ENCODE results near the gene MYH15. TPM values are rescaled to one million over a fixed set of nuclear protein-coding genes. Genes with fewer than 3 reads are reported as not detected.

Gene MYH15
- total and polyA plus RNA-seq, 2 experiments from 2014 or later = 1.5 TPM

- Histone ChIP-seq H3K4me3 (no peak overlapping the region), H4K20me1 (ENCODE audit: insufficient read depth, poor library complexity, severe bottlenecking) (no peaks in the 10 kb centered on the region), H3K4me2 (no peak overlapping the region), H3K9me3 (ENCODE audit: low read depth) (no peaks in the 10 kb centered on the region), H3K79me2 (no peaks in the 10 kb centered on the region), H3K36me3 (replicated peaks; ENCODE audit: insufficient read depth, low read depth) (no peaks in the 10 kb centered on the region), H3K27ac (no peak overlapping the region), H3K9me2 (replicated peaks; ENCODE audit: insufficient read depth) (no peaks in the 10 kb centered on the region), H2AFZ (no peak overlapping the region), H3K4me1 (ENCODE audit: insufficient read depth) (no peaks in the 10 kb centered on the region), H3K27me3 (no peaks in the 10 kb centered on the region)
- DNase-seq (ENCODE audit: low spot score) = no peak
- 94% methylated on average over 5 of the region's 5 CpGs for WGBS (ENCODE audit: low lambda C conversion rate, missing lambda C conversion rate)
- TF ChIP-seq EZH2 (IDR thresholded peaks at IDR 0.05; ENCODE audit: borderline replicate concordance) = no peak
- no peak for TF ChIP-seq EZH2phosphoT487 (IDR thresholded peaks at IDR 0.05; ENCODE audit: low read depth, severe bottlenecking, unreplicated experiment)
Measured at GRCh38 chr3:108432431-108432830, 78.0 kb downstream of the MYH15 start.

- Histone ChIP-seq H3K9me3 (ENCODE audit: low read depth) (no peaks in the 10 kb centered on the region), H2AFZ (no peak overlapping the region), H3K4me3 (no peak overlapping the region), H3K4me1 (ENCODE audit: insufficient read depth) (no peaks in the 10 kb centered on the region), H3K27me3 (no peaks in the 10 kb centered on the region), H3K9me2 (replicated peaks; ENCODE audit: insufficient read depth) (no peaks in the 10 kb centered on the region), H3K36me3 (replicated peaks; ENCODE audit: insufficient read depth, low read depth) (no peaks in the 10 kb centered on the region), H3K4me2 (no peak overlapping the region), H3K79me2 (no peaks in the 10 kb centered on the region), H4K20me1 (ENCODE audit: insufficient read depth, poor library complexity, severe bottlenecking) (no peaks in the 10 kb centered on the region), H3K27ac (no peak overlapping the region)
- no peak for TF ChIP-seq EZH2 (IDR thresholded peaks at IDR 0.05; ENCODE audit: borderline replicate concordance)
- TF ChIP-seq CTCF (IDR thresholded peaks at IDR 0.05; ENCODE audit: poor library complexity) = no peak
- TF ChIP-seq EZH2phosphoT487 (IDR thresholded peaks at IDR 0.05; ENCODE audit: low read depth, severe bottlenecking, unreplicated experiment) = no peak
- DNase-seq (ENCODE audit: low spot score) = no peak
- 97% methylated on average over 1 of the region's 1 CpG for WGBS (ENCODE audit: low lambda C conversion rate, missing lambda C conversion rate)
Measured at GRCh38 chr3:108430540-108430939, 79.9 kb downstream of the MYH15 start.

- no peak for TF ChIP-seq EZH2phosphoT487 (IDR thresholded peaks at IDR 0.05; ENCODE audit: low read depth, severe bottlenecking, unreplicated experiment)
- no peak for TF ChIP-seq EZH2 (IDR thresholded peaks at IDR 0.05; ENCODE audit: borderline replicate concordance)
- no peak for TF ChIP-seq CTCF (IDR thresholded peaks at IDR 0.05; ENCODE audit: poor library complexity)
- Histone ChIP-seq H3K4me2 (no peak overlapping the region), H3K9me3 (ENCODE audit: low read depth) (no peaks in the 10 kb centered on the region), H3K27me3 (no peaks in the 10 kb centered on the region), H2AFZ (no peak overlapping the region), H3K27ac (no peak overlapping the region), H3K4me3 (no peak overlapping the region), H3K9me2 (replicated peaks; ENCODE audit: insufficient read depth) (no peaks in the 10 kb centered on the region), H4K20me1 (ENCODE audit: insufficient read depth, poor library complexity, severe bottlenecking) (no peaks in the 10 kb centered on the region), H3K4me1 (ENCODE audit: insufficient read depth) (no peaks in the 10 kb centered on the region), H3K79me2 (no peaks in the 10 kb centered on the region), H3K36me3 (replicated peaks; ENCODE audit: insufficient read depth, low read depth) (no peaks in the 10 kb centered on the region)
- DNase-seq (ENCODE audit: low spot score) = no peak
- WGBS (ENCODE audit: low lambda C conversion rate, missing lambda C conversion rate) = 79% methylated on average over 3 of the region's 3 CpGs
Measured at GRCh38 chr3:108428586-108428985, 81.8 kb downstream of the MYH15 start.

GRCh38 chr3:108420926-108421325, 89.5 kb downstream of the MYH15 start:
- H3K36me3 ChIP-seq (replicated peaks; ENCODE audit: insufficient read depth, low read depth) = no peaks in the 10 kb centered on the region
- WGBS (ENCODE audit: low lambda C conversion rate, missing lambda C conversion rate) = 82% methylated on average over 2 of the region's 2 CpGs
- H4K20me1 ChIP-seq (ENCODE audit: insufficient read depth, poor library complexity, severe bottlenecking) = no peaks in the 10 kb centered on the region
- no peak for DNase-seq (ENCODE audit: low spot score)
- TF ChIP-seq EZH2phosphoT487 (IDR thresholded peaks at IDR 0.05; ENCODE audit: low read depth, severe bottlenecking, unreplicated experiment) (no peak), EZH2 (IDR thresholded peaks at IDR 0.05; ENCODE audit: borderline replicate concordance) (no peak), CTCF (IDR thresholded peaks at IDR 0.05; ENCODE audit: poor library complexity) (no peak)
- H3K27ac ChIP-seq = no peak overlapping the region
- no peaks in the 10 kb centered on the region for H3K9me2 ChIP-seq (replicated peaks; ENCODE audit: insufficient read depth)
- no peak overlapping the region for H3K4me3 ChIP-seq
- no peaks in the 10 kb centered on the region for H3K4me1 ChIP-seq (ENCODE audit: insufficient read depth)
- H3K9me3 ChIP-seq (ENCODE audit: low read depth) = no peaks in the 10 kb centered on the region
- H2AFZ ChIP-seq = no peak overlapping the region
- no peak overlapping the region for H3K4me2 ChIP-seq
- H3K27me3 ChIP-seq = no peaks in the 10 kb centered on the region
- no peaks in the 10 kb centered on the region for H3K79me2 ChIP-seq

Measured in hepatocyte (in vitro differentiated cells).